Measurements from ENCODE around the gene MNS1. TPM values are rescaled to one million over a fixed set of nuclear protein-coding genes. Genes with fewer than 3 reads are reported as not detected.

Gene MNS1
- total and polyA plus RNA-seq, 2 donors (not counting 1 experiment from before 2014, with no cell fraction given) = not detected

DNA sequence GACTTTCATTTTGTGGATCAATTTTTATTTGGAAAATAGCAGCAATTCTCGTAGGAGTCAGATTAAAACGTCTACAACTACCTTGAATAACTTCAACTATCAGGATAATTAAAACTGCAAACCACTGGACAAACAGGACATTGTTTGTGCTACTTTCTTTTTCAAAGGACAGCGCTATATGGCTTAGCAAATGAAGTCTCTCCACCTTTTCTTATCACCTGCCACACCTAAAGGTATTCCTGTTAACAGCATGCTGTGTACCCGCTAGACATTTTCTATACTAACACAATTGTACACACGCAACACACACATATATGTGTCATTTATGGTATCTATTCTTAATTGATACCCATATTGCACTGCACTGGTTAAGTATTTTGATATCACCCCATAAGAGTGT lies 19.2 kb downstream of the MNS1 start:
- POLR2A ChIA-PET = no interaction called here

DNA sequence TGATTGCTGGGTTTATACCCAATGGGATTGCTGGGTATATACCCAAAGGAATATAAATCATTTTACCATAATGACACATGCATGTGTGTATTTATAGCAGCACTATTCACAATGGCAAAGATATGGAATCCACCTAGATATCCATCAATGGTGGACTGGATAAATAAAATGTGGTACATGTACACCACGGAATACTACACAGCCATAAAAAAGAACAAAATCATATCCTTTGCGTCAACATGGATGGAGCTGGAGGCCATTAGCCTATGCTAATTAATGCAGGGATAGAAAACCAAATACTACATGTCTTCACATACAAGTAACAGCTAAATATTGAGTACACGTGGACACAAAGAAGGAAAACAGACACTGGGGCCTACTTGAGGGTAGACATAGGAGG lies 22.6 kb downstream of the MNS1 start:
- Histone ChIP-seq H2AFZ (ENCODE audit: insufficient read depth, low read depth, low read length, poor library complexity, severe bottlenecking) (no peak overlapping the region), H4K20me1 (ENCODE audit: control insufficient read depth, insufficient read depth, low read length, poor library complexity, severe bottlenecking) (no peaks in the 10 kb centered on the region), H3K79me2 (ENCODE audit: control insufficient read depth, insufficient read depth, low read length) (no peaks in the 10 kb centered on the region), H3K9ac (ENCODE audit: low read length) (no peak overlapping the region), H3K4me2 (replicated peaks; ENCODE audit: low read depth, low read length, poor library complexity, severe bottlenecking) (no peak overlapping the region), H3K4me3 (ENCODE audit: control extremely low read depth in 1 of 5, extremely low read depth in 1 of 5, insufficient read depth in 1 of 5, low read depth in 2 of 5, low read length in 4 of 5) (no peak overlapping the region), H3K27ac (ENCODE audit: low read length in 2 of 2) (no peak overlapping the region), H3K9me3 (ENCODE audit: control extremely low read depth in 1 of 3, control insufficient read depth in 2 of 3, insufficient read depth in 1 of 3, low read length in 2 of 3) (no peaks in the 10 kb centered on the region), H3K36me3 (replicated peaks in 1 of 2; ENCODE audit: control extremely low read depth in 1 of 2, control insufficient read depth in 1 of 2, extremely low read depth in 1 of 2, insufficient read depth in 2 of 2, low read length in 1 of 2) (no peaks in the 10 kb centered on the region), H3K4me1 (ENCODE audit: control insufficient read depth in 2 of 2, insufficient read depth in 2 of 2, low read length in 2 of 2) (no peaks in the 10 kb centered on the region), H3K27me3 (replicated peaks in 1 of 4; ENCODE audit: control extremely low read depth in 1 of 4, control insufficient read depth in 3 of 4, insufficient read depth in 4 of 4, low read length in 3 of 4) (no peaks in the 10 kb centered on the region)
- WGBS (ENCODE audit: insufficient coverage) = no CpG with 5 or more reads among the region's 3 CpGs
- POLR2A ChIA-PET = no interaction called here
- CTCF ChIA-PET = interaction anchor here (0.9 kb wide), 1 partner anchor 12 kb away, joined by 3 read pairs; no protein-coding TSS in a partner anchor
- Mint-ChIP-seq H3K4me3 (no peak overlapping the region), H3K27ac (no peak overlapping the region), H3K4me1 (no peaks in the 10 kb centered on the region), H3K27me3 (no peaks in the 10 kb centered on the region), H3K9me3 (ENCODE audit: insufficient read depth) (peaks cover 4% of the 10 kb centered on the region)
- ATAC-seq (ENCODE audit: low read depth) (no peak), DNase-seq (no peak)
- intact Hi-C loops (cut with micrococcal nuclease) = no loop called here
- TF ChIP-seq, protein P1, sequence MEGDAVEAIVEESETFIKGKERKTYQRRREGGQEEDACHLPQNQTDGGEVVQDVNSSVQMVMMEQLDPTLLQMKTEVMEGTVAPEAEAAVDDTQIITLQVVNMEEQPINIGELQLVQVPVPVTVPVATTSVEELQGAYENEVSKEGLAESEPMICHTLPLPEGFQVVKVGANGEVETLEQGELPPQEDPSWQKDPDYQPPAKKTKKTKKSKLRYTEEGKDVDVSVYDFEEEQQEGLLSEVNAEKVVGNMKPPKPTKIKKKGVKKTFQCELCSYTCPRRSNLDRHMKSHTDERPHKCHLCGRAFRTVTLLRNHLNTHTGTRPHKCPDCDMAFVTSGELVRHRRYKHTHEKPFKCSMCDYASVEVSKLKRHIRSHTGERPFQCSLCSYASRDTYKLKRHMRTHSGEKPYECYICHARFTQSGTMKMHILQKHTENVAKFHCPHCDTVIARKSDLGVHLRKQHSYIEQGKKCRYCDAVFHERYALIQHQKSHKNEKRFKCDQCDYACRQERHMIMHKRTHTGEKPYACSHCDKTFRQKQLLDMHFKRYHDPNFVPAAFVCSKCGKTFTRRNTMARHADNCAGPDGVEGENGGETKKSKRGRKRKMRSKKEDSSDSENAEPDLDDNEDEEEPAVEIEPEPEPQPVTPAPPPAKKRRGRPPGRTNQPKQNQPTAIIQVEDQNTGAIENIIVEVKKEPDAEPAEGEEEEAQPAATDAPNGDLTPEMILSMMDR (IDR thresholded peaks at IDR 0.05) = no peak
- TF ChIP-seq EZH2 (IDR thresholded peaks at IDR 0.05; ENCODE audit: borderline replicate concordance, insufficient read depth, low read depth, low read length, poor library complexity, severe bottlenecking) = no peak

More for the DNA sequence above, 19.2 kb downstream of the MNS1 start:
- H3K27me3 Mint-ChIP-seq = no peaks in the 10 kb centered on the region
- intact Hi-C loops (cut with micrococcal nuclease) = no loop called here
- no peak overlapping the region for H3K27ac Mint-ChIP-seq
- H3K4me3 Mint-ChIP-seq = no peak overlapping the region
- H3K4me1 ChIP-seq (ENCODE audit: control insufficient read depth in 2 of 2, insufficient read depth in 2 of 2, low read length in 2 of 2) = no peaks in the 10 kb centered on the region
- TF ChIP-seq EZH2 (IDR thresholded peaks at IDR 0.05; ENCODE audit: borderline replicate concordance, insufficient read depth, low read depth, low read length, poor library complexity, severe bottlenecking) = no peak
- TF ChIP-seq, protein P1 (IDR thresholded peaks at IDR 0.05) = no peak
- no peak overlapping the region for H3K9ac ChIP-seq (ENCODE audit: low read length)
- H3K27ac ChIP-seq (ENCODE audit: low read length in 2 of 2) = no peak overlapping the region
- H3K9me3 ChIP-seq (ENCODE audit: control extremely low read depth in 1 of 3, control insufficient read depth in 2 of 3, insufficient read depth in 1 of 3, low read length in 2 of 3) = no peaks in the 10 kb centered on the region
- CTCF ChIA-PET = no interaction called here
- 100% methylated on average over 3 of the region's 5 CpGs for WGBS (ENCODE audit: insufficient coverage)
- H2AFZ ChIP-seq (ENCODE audit: insufficient read depth, low read depth, low read length, poor library complexity, severe bottlenecking) = no peak overlapping the region
- H4K20me1 ChIP-seq (ENCODE audit: control insufficient read depth, insufficient read depth, low read length, poor library complexity, severe bottlenecking) = no peaks in the 10 kb centered on the region
- H3K4me1 Mint-ChIP-seq = no peaks in the 10 kb centered on the region
- peaks cover 4% of the 10 kb centered on the region for H3K9me3 Mint-ChIP-seq (ENCODE audit: insufficient read depth)
- H3K79me2 ChIP-seq (ENCODE audit: control insufficient read depth, insufficient read depth, low read length) = no peaks in the 10 kb centered on the region
- H3K4me3 ChIP-seq (ENCODE audit: control extremely low read depth in 1 of 5, extremely low read depth in 1 of 5, insufficient read depth in 1 of 5, low read depth in 2 of 5, low read length in 4 of 5) = no peak overlapping the region
- H3K27me3 ChIP-seq (replicated peaks in 1 of 4; ENCODE audit: control extremely low read depth in 1 of 4, control insufficient read depth in 3 of 4, insufficient read depth in 4 of 4, low read length in 3 of 4) = no peaks in the 10 kb centered on the region
- no peak overlapping the region for H3K4me2 ChIP-seq (replicated peaks; ENCODE audit: low read depth, low read length, poor library complexity, severe bottlenecking)
- DNase-seq = no peak
- no peaks in the 10 kb centered on the region for H3K36me3 ChIP-seq (replicated peaks in 1 of 2; ENCODE audit: control extremely low read depth in 1 of 2, control insufficient read depth in 1 of 2, extremely low read depth in 1 of 2, insufficient read depth in 2 of 2, low read length in 1 of 2)
- ATAC-seq (ENCODE audit: low read depth) = no peak

Measured in B cell (primary cell).